GM04504 (cell line): ENCODE measurements around the gene RAD1.

Experiments
- DNase-seq: peaks from one replicate; pipeline ENCODE4 v3.0.0-alpha.2; 2012; ENCODE audit warnings: low read depth

RAD1 gene

GRCh38 chr5:34863946-34864345 lies 51.4 kb downstream of the RAD1 start:
- DNase-seq: no peak

GRCh38 chr5:34859253-34859652 lies 56.1 kb downstream of the RAD1 start:
- no peak for DNase-seq

DNA sequence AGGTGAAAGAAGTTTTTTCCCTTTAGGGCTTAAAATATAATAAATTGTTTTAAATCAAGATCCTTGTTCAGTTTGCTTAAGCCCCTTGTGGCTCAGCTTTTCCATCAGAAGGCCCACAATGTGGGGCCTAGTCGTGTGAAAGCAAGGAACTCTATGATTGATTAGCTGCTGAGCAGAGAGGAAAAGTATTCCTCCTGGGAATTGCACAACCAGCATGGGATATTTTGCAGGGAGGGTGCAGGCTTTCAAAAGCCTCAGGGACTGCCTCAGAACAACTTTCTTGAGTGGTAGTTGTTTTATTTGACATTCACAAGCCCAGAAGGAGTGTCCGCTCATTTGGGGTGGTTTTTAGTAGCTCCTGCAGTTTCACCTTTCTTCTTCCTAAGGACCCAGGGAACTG lies 56.5 kb downstream of the RAD1 start:
- DNase-seq: no peak

GRCh38 chr5:34857894-34858293 lies 57.4 kb downstream of the RAD1 start:
- no peak for DNase-seq

DNA sequence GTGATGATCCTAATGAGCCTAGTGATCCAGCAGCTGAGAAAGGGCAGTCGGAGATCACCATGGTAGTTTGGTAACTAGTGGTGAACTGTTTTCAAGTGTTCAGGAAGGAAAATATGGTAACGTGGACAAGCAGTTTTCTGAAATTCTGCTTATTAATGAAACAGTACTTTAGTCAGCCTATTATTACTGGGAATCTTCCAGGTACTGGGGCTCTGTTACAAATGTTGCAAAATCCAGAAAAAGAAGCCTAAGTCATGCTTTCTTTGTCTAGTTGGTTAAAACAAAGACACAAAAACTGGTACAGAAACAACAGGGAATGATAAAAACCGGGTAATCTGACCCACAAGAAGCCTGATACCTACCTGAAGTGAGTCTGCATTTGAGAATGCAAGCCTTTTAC lies 58.1 kb downstream of the RAD1 start:
- DNase-seq: no peak
